Endothelial cell of umbilical vein (primary cell): Measurements from ENCODE around the gene PUM2. TPM values are rescaled to one million over a fixed set of nuclear protein-coding genes. Genes with fewer than 3 reads are reported as not detected.

Experiments
- BruUV-seq: library from RNA; stranded (reverse); fragments of 400-500 nt; replicated peaks from 2 replicates; lab custom pipeline; 2021; lab: Mats Ljungman, UMichigan
- CTCF ChIA-PET: fragments of 300-600, 350-600 bp; sonication (Branson Sonifier 250); formaldehyde crosslinking; loops from one replicate; lab custom pipeline; 2021; ENCODE audit warnings: antibody characterized with exemption, inconsistent platforms; lab: Charles Lee
- POLR2A ChIA-PET: fragments of 300-600, 350-600 bp; sonication (Branson Sonifier 250); formaldehyde crosslinking; loops from one replicate; lab custom pipeline; 2021; ENCODE audit warnings: antibody characterized with exemption, inconsistent platforms; lab: Charles Lee
- DNase-seq: peaks from one replicate; pipeline ENCODE4 v3.0.0-alpha.2; 2011; ENCODE audit warnings: low read depth, low spot score
- FAIRE-seq: peaks from 2 replicates; lab custom pipeline; 2011; peaks lifted over from hg19 to GRCh38; lab: Jason Lieb, UNC
- H2AFZ ChIP-seq: 2 replicates; pipeline ENCODE4 v1.6.0; 2012; ENCODE audit warnings: low read depth, low read length, control low read depth, inconsistent platforms
- H3K27ac ChIP-seq: 2 replicates; pipeline ENCODE4 v1.5.1; 2011; ENCODE audit warnings: low read depth, mild to moderate bottlenecking, control low read depth, low read length, moderate library complexity; ENCODE audit not compliant: insufficient read depth
- H3K27me3 ChIP-seq, 2 experiments: 2 replicates each; pipeline versions ENCODE4 v1.6.0 to v1.6.1; 2011; ENCODE audit warnings: low read length in 2 of 2, mixed read lengths in 1 of 2; ENCODE audit not compliant: control insufficient read depth in 2 of 2, insufficient read depth in 2 of 2
- H3K36me3 ChIP-seq, 2 experiments: 2 replicates in 1 of 2; 3 replicates in 1 of 2; pipeline ENCODE4 v1.5.1; 2011; ENCODE audit warnings: low read length in 2 of 2, mild to moderate bottlenecking in 1 of 2, moderate library complexity in 1 of 2; ENCODE audit not compliant: control insufficient read depth in 2 of 2, insufficient read depth in 2 of 2; ENCODE audit errors: extremely low read depth in 1 of 2
- H3K4me1 ChIP-seq: 3 replicates; pipeline ENCODE4 v1.5.1; 2011; ENCODE audit warnings: mild to moderate bottlenecking, low read length; ENCODE audit not compliant: control insufficient read depth, insufficient read depth; ENCODE audit errors: extremely low read depth
- H3K4me2 ChIP-seq: 2 replicates; pipeline ENCODE4 v1.6.1; 2011; ENCODE audit warnings: low read length, control low read depth, mixed read lengths; ENCODE audit not compliant: insufficient read depth
- H3K4me3 ChIP-seq, 3 experiments: fragments of 200-600 bp in 1 of 3; sonication (generic), shearing (Covaris generic) in 1 of 3; replicated peaks in 1 of 3; 2 replicates each; pipeline ENCODE4 v1.5.1; 2011 to 2016; ENCODE audit warnings: control low read depth in 3 of 3, low read length in 3 of 3, mild to moderate bottlenecking in 2 of 3, inconsistent platforms in 1 of 3, low read depth in 1 of 3, moderate library complexity in 1 of 3; ENCODE audit not compliant: insufficient read depth in 1 of 3
- H3K79me2 ChIP-seq: 2 replicates; pipeline ENCODE4 v1.6.0; 2012; ENCODE audit warnings: low read length, inconsistent platforms; ENCODE audit not compliant: control insufficient read depth, insufficient read depth
- H3K9ac ChIP-seq: replicated peaks from 2 replicates; pipeline ENCODE3; 2011; ENCODE audit warnings: low read length, control low read depth; ENCODE audit not compliant: insufficient read depth; ENCODE audit errors: extremely low read depth
- H3K9me1 ChIP-seq: replicated peaks from 3 replicates; pipeline ENCODE4 v1.6.0; 2011; ENCODE audit warnings: mild to moderate bottlenecking, low read length; ENCODE audit not compliant: control insufficient read depth, insufficient read depth; ENCODE audit errors: extremely low read depth
- H3K9me3 ChIP-seq: replicated peaks from 2 replicates; pipeline ENCODE4 v1.5.1; 2012; ENCODE audit warnings: low read length, inconsistent platforms; ENCODE audit not compliant: control insufficient read depth, insufficient read depth
- H4K20me1 ChIP-seq: replicated peaks from 2 replicates; pipeline ENCODE3; 2011; ENCODE audit warnings: mild to moderate bottlenecking, low read length; ENCODE audit not compliant: control insufficient read depth, insufficient read depth; ENCODE audit errors: extremely low read depth
- EZH2 ChIP-seq: IDR thresholded peaks from 2 replicates; pipeline ENCODE4 v1.6.1; 2012; ENCODE audit warnings: borderline replicate concordance, low read depth, mild to moderate bottlenecking, moderate library complexity, low read length, inconsistent platforms; ENCODE audit not compliant: severe bottlenecking
- FOS ChIP-seq: IDR thresholded peaks from 2 replicates; pipeline ENCODE4 v1.6.1; 2011; ENCODE audit warnings: mild to moderate bottlenecking, low read length, moderate library complexity, borderline replicate concordance; ENCODE audit not compliant: insufficient read depth
- GATA2 ChIP-seq: IDR thresholded peaks from 2 replicates; pipeline ENCODE4 v1.7.0; 2011; ENCODE audit warnings: low read depth, mild to moderate bottlenecking, moderate library complexity, mixed read lengths, low read length; ENCODE audit not compliant: insufficient read length, insufficient read depth
- JUN ChIP-seq: IDR thresholded peaks from 2 replicates; pipeline ENCODE4 v1.6.1; 2011; ENCODE audit warnings: borderline replicate concordance, low read depth; ENCODE audit not compliant: insufficient read length, insufficient read depth
- MYC ChIP-seq: IDR thresholded peaks from one replicate; pipeline ENCODE4 v1.6.1; 2011; ENCODE audit warnings: mild to moderate bottlenecking, low read depth, low read length
- POLR2A ChIP-seq: IDR thresholded peaks from 2 replicates; pipeline ENCODE4 v1.6.1; 2012; ENCODE audit warnings: low read depth, mild to moderate bottlenecking, control low read depth, low read length
- POLR2AphosphoS5 ChIP-seq: IDR thresholded peaks from 2 replicates; pipeline ENCODE4 v1.6.1; 2012; ENCODE audit warnings: low read depth, mild to moderate bottlenecking, control low read depth, low read length, moderate library complexity; ENCODE audit not compliant: insufficient read depth
- dilution Hi-C: fragments of 300-500 bp; cut with MboI; formaldehyde crosslinking; loops from one replicate; pipeline ENCODE4 v1.15.0; 2019; ENCODE audit warnings: low sequenced_read_pairs; ENCODE audit not compliant: extremely low pct_ligation_motif_present
- intact Hi-C: fragments of 100-400 bp; cut with micrococcal nuclease; formaldehyde crosslinking; loops from one replicate; pipeline ENCODE4 v1.10.0; 2022
- polyA plus RNA-seq, 4 experiments: library from polyadenylated mRNA; depleted of rRNA in 3 of 4; stranded (reverse) in 3 of 4; unstranded in 1 of 4; fragments of >200 nt; gene quantifications; 2 replicates each; pipeline versions ENCODE4 v1.2.1 to v1.2.3, GENCODE V29; 2011 to 2012; ENCODE audit warnings: missing spikeins in 1 of 4
- total RNA-seq: library from RNA; stranded (reverse); gene quantifications from 2 replicates; pipeline ENCODE4 v1.2.3, GENCODE V29; 2021
- TF ChIP-seq, protein P1 (sequence below), 2 donors: IDR thresholded peaks; 1 replicate in 1 of 2; 2 replicates in 1 of 2; pipeline ENCODE4 v1.5.1; 2011; ENCODE audit warnings: low read length in 2 of 2, mild to moderate bottlenecking in 2 of 2, moderate library complexity in 2 of 2, control low read depth in 1 of 2, inconsistent platforms in 1 of 2, low read depth in 1 of 2; ENCODE audit not compliant: insufficient read depth in 1 of 2; ENCODE audit errors: extremely low read depth in 1 of 2

Gene PUM2
- total and polyA plus RNA-seq, 2 donors (not counting 3 experiments of a cell fraction or from before 2014, with no cell fraction given) = 32.9 to 83.7 TPM

DNA sequence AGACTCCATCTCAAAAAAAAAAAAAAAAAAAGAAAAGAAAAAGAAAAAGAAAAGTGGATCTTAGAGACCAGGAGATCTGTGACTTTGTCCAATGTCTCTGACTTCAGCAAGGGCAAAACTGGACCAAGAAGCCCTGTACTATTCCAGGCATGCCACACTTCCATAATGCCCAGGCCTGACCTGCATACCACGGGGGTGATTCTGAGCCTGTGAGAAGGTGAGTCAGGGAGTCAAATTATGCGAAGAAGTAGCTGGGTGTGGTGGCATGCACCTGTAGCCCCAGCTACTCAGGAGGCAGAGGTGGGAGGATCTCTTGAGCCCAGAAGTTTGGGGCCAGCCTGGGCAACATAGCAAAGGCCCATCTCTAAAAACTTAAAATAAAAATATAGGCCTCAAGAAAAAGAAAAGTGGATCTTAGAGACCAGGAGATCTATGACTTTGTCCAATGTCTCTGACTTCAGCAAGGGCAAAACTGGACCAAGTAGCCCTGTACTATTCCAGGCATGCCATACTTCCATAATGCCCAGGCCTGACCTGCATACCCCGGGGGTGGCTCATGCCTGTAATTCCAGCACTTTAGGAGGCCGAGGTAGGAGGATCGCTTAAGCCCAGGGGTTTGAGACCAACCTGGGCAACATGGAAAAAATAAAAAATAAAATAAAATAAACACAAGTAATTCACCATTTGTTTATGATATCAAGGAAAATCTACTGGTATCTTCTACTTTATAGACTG, 12.2 kb upstream of the PUM2 start:
- Histone ChIP-seq H3K4me2 (no peak overlapping the region), H3K4me1 (no peaks in the 10 kb centered on the region), H3K27me3 (peaks cover 5 to 10% of the 10 kb centered on the region in 2 experiments), H3K9ac (no peak overlapping the region), H4K20me1 (no peaks in the 10 kb centered on the region), H3K9me1 (no peaks in the 10 kb centered on the region), H3K9me3 (no peaks in the 10 kb centered on the region), H3K27ac (no peak overlapping the region), H3K79me2 (no peaks in the 10 kb centered on the region), H3K36me3 (no peaks in the 10 kb centered on the region), H2AFZ (no peak overlapping the region), H3K4me3 (no peak overlapping the region)
- DNase-seq (no peak), FAIRE-seq (no peak)
- no TSS peak for BruUV-seq
- ChIA-PET CTCF (no interaction called here), POLR2A (no interaction called here)
- intact Hi-C loops = no loop called here
- TF ChIP-seq GATA2 (no peak), MYC (no peak), EZH2 (no peak), JUN (no peak), FOS (no peak), POLR2AphosphoS5 (no peak), POLR2A (no peak)
- TF ChIP-seq, protein P1, sequence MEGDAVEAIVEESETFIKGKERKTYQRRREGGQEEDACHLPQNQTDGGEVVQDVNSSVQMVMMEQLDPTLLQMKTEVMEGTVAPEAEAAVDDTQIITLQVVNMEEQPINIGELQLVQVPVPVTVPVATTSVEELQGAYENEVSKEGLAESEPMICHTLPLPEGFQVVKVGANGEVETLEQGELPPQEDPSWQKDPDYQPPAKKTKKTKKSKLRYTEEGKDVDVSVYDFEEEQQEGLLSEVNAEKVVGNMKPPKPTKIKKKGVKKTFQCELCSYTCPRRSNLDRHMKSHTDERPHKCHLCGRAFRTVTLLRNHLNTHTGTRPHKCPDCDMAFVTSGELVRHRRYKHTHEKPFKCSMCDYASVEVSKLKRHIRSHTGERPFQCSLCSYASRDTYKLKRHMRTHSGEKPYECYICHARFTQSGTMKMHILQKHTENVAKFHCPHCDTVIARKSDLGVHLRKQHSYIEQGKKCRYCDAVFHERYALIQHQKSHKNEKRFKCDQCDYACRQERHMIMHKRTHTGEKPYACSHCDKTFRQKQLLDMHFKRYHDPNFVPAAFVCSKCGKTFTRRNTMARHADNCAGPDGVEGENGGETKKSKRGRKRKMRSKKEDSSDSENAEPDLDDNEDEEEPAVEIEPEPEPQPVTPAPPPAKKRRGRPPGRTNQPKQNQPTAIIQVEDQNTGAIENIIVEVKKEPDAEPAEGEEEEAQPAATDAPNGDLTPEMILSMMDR (IDR thresholded peaks at IDR 0.05; ENCODE audit: extremely low read depth in 1 of 2, insufficient read depth in 1 of 2, low read depth in 1 of 2, low read length in 2 of 2) = no peak
- dilution Hi-C loops = no loop called here
